GM21390 (cell line): Measurements from ENCODE around the gene USP7.
"Not testable (repeated sequence)": the region's sequence is repeated elsewhere in the genome, so short reads cannot be mapped to it uniquely, and the experiment has no call there.

ENCODE experiments used
- ATAC-seq: cut with Tn5 transposase; IDR thresholded peaks from one replicate; pipeline ENCODE4 v1.9.1; 2021; ENCODE audit not compliant: unreplicated experiment

Gene USP7

DNA sequence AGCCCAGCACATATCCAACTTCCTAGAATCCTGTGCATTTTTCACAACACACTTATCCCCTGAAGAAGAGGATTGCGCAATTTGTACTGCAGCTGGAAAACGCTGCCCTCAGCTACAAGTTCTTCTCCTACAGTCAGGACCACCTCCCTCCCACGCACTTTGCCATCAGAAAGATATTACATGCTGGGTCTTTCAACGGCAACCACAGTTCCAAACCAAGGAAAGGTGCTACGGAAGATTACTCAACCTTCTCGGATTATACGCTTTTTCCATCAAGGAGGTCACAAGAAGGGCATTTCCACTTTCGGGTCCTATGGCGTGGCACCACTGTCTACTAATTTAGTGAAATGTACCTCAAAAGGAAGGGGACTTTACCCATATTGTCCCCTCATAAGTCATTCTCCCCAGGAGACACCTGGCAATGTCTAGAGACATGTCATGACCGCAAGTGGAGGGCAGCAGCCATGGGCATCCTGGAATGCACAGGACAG is 35.2 kb downstream of the USP7 start:
- no peak for ATAC-seq

DNA sequence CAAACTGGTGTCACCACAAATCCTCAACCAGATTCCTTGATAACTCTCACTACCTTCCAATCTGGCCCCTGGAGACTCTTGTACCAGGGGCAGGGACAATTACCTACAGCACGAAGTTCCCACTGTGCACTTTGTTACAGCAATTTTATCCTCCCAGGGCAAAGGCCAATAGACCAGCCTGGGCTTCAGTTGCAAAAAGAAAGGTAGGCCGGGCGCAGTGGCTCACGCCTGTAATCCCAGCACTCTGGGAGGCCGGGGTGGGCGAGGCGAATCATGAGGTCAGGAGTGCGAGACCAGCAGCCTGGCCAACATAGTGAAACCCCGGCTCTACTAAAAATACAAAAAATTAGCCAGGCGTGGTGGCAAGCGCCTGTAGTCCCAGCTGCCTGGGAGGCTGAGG is 36.9 kb downstream of the USP7 start:
- ATAC-seq, result no peak

DNA sequence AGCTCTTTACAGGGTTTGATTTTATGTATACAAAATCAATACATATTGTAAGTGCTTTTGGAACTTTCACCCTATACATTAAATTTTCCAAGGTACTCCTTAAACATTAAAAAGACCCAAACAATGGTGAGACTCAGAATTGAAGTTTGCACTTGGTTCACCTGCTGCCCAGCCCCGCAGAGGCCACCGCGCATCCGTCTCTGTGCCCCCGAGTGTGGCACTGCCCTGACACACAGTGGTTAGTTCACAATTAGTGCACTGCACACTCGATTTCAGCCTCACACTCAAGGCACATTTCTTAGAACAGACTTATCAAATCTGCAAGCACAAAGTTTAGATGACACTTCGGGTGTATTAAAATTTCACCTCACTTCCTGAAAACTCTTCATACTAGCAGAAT is 38.3 kb downstream of the USP7 start:
- ATAC-seq, result no peak

DNA sequence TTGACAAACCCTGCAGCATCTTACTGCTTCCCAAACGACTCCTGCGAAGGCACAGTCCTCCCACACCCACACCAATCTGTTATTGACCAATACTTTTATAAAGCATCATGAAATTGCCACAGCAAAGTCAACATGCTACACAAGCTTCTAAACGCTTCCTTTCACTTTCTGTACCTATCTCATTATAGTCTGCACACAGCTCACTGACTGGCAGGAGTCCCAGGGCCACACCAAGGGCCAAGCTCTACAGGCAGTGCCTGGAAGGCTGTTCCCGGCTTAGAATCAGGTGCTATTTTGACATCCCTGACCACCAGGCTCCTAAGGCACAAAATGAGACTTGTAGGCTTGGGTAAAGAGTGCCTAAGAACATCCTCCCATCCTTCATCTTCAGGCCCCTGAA is 39.5 kb downstream of the USP7 start:
- ATAC-seq, result no peak

DNA sequence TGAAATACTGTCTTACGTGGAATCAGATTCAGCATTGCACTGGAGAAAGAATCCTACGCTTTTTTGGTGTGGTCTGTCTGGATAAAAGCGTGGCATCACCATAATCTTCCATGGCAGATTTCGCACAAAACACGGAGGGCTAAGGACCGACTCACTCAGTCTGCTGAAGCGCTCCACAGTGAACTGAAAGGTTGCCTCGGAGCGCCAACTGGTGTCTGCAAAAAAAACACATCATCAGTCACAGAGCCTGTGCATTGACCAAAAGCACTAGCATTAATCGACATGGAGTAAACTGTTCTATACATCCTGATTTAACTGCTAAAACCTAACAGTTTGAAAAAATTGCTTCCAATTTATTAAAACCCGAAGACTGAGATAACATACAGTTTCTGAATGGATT is 40.5 kb downstream of the USP7 start:
- ATAC-seq, result no peak

DNA sequence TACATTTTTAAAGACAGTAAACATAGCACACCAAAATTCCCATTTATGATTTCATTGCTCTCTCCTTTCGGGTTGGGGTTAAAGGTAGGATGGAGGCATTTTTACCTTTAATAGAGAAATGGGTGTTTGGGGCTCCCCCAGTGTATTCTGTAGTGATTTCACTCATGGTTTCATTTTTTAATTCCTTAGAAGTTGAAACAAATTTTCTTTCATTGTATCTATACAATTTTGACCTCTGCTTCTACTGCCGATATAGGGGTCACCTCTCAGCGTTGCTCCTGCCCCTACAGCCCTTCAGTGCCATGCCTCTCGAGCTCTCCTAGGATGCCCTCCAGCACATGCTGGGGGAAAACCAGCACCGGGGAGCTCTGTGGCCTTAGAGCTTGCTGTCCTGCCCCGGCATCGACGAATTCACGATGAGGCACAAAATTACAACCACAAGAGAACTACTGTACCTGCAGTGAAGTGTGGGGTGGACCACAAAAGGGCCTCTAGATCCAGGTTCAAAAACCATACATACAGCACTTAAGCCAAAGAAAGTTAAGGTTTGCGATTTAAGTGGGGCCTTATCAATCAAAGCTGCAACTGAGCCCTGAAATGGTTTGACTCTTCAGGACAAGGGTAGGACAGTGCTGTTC is 42.2 kb downstream of the USP7 start:
- no peak for ATAC-seq

DNA sequence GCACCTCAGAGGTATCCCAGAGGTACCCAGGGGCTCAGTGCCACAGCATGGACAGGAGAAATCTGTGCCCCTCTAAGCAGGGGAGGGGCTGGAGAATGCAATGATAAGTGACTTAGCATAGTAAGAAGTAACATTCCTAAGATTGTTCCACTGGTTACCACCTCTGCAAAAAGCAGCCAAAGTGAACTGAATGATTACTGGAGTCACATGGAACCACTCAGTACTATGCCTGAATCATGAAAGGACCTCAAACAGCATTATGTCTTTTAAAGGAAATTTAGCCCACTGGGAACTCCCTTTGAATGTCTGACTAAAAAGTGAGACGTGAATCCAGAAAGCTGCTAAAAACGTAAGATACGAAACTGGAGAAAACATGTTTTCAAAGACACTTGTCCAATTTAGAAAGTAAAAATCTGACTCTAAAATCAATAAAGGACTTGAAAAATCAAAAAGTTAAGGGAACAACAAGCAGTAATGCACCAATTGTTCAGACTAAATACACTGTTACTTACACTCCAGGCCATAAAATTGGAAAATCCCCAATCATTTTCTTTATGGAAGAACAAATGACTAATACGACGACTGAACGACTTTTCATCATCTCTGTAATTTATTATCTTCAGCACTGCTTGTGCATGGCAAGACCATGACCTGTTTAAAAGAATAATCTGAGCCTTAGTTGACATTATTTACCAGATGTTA is 42.9 kb downstream of the USP7 start:
- ATAC-seq, result no peak

DNA sequence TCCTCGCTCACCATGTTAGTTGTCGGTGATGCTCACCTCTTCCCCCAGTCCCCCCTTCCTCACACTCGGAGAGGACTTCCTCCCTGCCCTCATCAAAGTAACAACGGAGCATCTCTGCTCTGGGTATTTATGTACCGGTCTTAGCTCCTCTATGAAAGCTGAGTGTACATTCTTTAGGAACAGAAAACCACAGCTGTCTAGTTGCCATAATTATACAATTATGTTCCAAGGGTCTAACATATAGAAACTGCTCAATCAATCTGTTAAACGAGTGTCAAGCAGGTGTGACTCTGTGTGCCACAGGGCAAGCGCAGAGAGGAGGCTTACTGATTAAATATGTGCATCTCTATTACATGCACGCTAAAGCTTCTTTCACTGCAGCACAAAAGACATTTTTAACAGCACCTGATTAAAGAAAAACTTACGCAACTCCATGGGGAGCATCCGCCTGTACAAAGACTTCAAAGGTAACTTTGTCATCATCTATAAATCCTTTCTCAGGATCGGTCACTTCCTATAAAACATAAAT is 43.7 kb downstream of the USP7 start:
- ATAC-seq, result no peak

DNA sequence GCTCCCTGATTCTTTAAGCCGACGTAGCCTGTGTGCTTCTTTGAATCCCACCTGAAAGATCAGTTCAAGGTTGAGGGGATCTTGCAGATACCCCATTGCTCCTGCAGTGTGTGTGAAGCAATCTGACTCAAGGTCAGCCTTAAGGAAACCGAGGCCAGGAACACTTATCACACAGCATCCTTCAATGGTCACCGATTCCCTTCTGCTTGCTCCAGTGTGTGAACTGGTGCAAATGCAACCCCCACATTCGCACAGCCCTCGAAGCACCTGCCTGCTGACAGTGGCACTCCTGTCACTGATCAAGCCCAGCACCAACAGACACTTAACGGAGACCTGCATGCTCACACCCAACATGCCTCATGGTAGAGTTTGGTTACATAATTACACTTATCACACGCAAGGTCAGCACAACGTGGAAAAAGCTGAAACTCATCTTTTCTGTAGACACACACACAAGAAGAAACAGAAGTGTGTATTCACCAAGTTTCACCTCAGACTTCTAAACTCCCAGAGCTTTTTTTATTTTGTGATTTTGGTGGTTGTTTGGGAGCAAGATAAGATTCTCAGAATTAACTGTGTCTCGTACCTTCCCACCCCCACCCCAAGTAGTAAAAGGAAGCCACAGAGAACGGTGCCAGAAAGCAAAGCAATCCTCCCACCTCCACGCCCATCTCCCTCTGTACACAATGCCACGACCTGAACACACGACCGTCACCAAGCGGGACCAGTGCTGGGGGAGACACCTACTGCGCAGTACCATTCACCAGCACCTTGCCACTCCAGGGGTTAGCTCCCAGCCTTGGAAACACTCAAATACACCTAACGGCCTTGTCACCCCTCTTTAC is 44.4 kb downstream of the USP7 start:
- no peak for ATAC-seq

DNA sequence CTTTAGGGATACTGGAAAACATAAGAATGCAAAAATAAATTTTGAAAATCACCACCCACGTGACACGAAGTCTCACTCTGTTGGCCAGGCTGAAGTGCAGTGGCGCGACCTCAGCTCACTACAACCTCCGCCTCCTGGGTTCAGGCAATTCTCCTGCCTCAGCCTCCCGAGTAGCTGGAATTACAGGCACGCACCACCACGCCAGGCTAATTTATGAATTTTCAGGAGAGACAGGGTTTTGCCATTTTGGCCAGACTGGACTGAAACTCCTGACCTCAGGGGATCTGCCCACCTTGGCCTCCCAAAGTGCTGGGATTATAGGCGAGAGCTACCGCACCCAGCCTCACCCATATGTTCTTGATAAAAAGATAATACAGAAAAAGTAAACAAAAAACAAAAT is 46.4 kb downstream of the USP7 start:
- ATAC-seq, result not testable (repeated sequence)

DNA sequence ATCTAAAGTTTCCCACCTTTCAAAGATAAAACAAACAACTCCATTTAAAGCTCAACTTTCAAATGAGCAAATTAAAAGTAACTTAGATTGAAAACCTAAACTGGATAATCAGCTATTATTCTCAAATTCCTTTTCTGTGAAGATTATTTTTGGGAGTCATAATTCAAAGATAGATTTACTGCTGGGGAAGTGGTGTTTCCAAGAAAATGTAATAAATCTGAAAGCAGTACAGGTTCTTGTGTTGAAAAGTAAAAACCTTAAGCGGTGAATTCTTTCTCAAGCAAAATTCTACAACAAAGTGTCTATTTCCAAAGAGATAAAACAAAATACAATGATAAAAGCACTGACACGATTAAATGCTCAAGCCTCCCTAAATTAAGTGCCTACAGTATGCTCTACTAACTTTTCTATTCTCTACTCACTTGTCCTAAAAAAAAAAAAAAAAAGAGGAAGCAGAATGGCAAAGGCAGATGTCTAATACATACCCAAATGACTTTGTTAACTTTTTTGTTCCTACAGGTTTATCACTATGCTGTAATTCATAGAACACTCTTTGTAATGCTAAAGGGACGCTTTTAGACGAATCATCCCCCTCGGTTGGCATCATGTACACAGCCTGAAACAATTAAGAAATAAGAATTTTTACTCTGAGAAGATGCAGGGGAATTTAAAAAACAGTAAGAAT is 47.0 kb downstream of the USP7 start:
- no peak for ATAC-seq

DNA sequence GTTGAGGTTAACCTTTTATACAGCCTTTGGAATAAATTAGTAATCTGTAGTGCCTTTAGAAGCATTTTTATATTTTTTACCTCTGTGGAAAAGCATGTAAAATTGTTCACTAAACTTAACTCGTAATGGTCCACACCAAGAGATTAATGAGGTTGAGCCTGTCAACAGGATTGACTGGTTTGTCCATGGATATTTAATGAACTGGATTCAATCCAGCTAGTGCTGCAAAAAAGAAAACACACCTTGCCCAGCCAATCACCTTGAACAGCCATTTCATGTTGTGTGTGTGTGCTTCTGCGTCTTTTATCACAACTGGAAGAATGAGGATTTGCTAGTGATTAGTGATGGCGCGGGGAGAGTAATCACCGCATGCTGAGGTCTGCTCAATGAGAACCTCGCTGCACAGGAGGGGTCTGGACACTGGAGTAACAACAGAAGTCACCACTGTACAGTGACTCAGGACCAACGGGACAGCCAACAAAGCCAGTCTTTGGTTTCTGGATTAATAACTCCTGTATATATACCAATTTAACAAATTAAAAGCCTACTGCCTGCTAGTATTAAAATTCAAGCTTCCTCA is 47.9 kb downstream of the USP7 start:
- ATAC-seq, result no peak

DNA sequence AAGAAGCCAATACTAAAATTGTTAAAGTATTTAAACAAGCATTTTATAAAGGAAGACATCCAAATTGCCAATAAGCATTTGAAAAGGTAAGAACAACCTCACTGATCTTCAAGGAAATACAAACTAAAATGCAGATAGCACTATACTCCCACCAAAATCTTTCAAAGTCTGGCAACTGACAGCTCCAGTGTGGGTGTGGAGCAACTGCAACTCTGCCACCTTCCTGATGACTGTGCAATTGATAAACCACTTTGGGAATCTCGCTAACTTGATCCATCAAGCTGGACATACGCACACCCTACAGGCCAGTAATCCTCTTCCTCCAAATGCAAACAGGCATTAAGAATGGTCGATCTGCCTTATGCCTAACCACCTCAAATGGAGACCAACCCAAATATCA is 49.6 kb downstream of the USP7 start:
- no peak for ATAC-seq

DNA sequence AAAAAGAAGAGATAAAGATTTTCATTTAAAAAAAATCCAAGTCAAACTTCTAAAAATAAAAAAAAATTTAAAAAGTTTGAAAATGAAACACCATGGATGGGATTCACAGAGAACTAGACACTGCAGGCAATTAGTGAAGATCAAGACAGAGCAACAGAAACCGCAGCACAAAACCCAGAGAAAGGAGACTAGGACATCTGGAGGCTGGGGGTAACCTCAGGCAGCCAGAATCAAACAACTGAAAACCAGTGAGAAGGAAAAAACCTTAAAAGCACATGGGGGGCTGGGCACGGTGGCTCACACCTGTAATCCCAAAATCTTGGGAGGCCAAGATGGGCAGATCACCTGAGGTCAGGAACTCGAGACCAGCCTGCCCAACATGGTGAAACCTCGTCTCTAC is 50.9 kb downstream of the USP7 start:
- no peak for ATAC-seq

DNA sequence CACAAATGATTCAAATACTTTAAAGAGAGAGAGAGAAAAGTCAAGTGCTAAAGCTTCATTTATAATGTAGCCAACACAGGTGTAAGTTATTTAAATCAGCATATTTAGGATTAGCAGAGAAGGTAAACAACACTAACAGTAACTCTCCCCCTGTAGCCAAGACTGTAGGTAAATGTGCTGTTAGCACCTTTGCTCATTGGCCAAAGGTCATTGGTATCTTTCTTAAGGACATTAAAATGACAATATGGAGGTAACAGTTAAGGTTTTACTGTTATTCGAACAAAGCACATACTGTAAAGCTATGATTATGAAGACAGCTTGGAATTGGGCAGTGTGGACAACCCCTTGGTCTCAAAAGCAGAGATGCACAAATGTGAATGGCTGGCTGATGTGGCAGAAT is 52.9 kb downstream of the USP7 start:
- no peak for ATAC-seq

DNA sequence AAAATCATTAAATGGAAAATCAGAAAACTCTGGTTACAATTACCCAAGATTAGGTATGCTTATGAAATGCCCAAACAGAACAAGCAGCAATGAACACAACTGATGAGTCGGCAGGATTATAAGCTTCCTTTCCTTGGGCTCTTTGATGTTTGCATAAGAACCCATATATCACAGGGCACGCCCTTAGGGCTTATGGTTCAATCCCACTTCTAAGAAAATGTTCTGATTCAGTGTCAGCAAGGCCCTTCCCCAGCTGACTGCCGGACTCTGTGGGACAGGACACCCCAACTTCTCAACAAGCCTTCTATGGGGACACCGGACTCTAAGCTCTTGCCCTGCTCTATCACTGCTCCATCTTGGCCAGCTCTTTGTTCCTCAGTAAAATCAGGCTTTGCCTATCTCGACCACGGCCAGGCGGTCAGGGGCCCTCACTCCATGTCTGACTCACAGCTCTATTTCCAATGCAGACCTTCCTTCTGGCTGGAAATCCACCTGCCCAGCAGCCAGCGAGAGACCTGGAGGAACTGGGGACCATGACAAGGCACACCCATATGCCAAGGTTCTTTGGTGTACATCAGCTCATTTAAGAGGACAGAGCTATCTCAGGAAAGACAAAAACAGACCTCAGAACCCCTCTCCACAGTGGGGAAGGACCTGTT is 54.8 kb downstream of the USP7 start:
- no peak for ATAC-seq

DNA sequence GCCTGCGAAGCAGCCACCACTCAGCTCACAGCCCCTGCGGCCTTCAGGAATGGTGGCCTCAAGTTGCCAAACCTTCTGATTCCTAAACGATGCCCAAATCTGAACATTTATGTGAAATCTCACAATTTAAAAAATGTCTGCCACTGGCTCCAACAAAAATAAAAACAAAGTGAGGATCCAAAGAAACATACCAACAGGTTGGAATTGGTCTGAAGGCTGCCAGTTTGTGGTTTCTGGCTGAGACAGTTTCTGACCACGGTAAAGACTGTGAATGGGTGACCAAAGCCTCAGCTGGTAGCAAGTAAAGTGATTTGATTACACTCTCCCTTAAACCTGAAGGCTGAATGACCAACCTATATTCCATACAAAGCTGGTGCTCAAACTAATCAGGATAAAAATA is 56.6 kb downstream of the USP7 start:
- no peak for ATAC-seq

DNA sequence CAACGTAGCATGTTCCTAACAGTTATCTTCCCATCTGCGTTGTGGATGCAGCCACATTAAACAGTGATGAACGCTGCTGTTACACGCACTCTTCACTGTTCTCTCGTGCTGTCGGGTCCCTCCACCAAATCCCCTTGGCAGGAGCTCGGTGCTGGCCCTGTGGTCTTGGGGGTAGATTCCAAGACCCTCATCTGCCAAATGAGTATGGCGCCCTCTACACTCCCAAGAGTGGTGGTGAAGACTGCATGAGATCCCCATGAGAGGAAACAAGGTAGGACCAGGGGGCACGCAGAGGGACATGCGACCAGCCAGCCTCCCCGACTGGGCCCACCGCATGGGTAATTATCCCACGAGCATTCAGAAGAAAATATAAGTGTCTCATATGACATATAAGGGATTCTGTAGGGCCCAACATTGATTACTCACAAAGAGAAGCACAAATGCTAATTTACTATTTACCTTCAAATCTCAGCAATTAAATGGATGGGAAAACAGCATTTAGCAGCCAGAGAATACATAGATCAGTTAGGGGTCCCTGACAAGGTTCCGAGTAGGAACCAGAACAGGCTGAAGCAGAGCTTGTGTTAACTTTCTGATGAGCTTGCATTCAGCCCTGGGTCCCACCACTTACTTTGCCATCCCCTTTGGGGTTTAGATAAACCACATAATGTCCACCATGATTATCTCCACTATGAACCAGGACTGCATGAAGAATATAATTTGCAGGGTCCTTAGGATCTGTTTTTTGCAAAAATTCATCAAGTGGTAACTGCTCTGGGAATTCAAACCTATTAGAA is 57.7 kb downstream of the USP7 start:
- ATAC-seq, result no peak

DNA sequence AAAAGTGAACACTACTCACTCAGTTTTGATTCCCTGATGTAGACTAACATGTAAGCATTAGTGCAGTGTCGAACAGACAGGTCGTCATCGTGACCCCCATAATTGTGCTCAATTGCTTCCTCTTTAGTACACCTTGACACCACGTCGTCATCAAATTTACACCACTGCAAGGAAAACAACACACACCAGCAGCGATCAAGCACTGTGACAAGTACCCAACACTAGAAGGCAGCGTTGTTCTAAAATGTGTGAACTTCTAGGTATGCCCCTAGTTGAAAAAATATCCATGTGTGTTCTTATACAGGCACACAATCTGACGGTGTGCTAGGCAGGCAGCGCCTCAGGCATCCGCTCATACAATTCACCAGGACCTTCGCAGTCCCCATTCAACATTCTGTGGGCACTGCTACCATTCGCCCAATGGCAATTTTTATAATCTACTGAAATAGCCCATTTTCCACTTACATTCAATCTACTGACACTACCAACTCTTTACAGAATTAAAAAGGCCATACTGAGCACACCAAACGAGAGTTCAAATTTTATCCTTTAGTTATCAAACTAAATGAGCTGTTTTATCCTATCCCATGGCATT is 58.4 kb downstream of the USP7 start:
- no peak for ATAC-seq
